HFF-Myc (cell line): ENCODE data around the gene GLIPR1L1.
"Not testable (repeated sequence)": the region's sequence is repeated elsewhere in the genome, so short reads cannot be mapped to it uniquely, and the experiment has no call there.

Experiments
- DNase-seq: peaks from one replicate; pipeline ENCODE4 v3.0.0-alpha.2; 2011; ENCODE audit warnings: low read depth; ENCODE audit errors: extremely low read depth
- H3K4me3 ChIP-seq: replicated peaks from 2 replicates; pipeline ENCODE4 v1.5.1; 2011; ENCODE audit warnings: low read depth, mild to moderate bottlenecking, control low read depth, low read length
- TF ChIP-seq, protein P1 (sequence below): IDR thresholded peaks from 2 replicates; pipeline ENCODE4 v1.5.1; 2012; ENCODE audit warnings: mild to moderate bottlenecking, low read depth, low read length, control low read depth; ENCODE audit errors: missing control alignments

The GLIPR1L1 gene

DNA sequence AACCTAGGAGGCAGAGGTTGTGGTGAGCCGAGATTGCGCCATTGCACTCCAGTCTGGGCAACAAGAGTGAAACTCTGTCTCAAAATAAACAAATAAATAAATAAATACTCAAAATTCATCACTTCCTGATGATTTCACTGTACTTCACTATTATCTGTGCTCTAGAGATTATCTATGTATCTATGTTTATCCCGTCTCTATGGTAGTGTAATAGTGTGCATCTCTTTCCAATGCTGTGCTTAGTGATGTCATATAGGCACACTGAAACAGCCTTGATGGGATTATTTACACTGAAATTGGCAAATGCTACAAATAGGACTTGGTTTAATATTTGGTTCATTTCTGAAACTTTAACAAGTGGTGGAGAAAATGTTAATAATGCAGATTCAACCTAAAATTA lies 10.8 kb upstream of the GLIPR1L1 start:
- no peak overlapping the region for H3K4me3 ChIP-seq
- TF ChIP-seq, protein P1, sequence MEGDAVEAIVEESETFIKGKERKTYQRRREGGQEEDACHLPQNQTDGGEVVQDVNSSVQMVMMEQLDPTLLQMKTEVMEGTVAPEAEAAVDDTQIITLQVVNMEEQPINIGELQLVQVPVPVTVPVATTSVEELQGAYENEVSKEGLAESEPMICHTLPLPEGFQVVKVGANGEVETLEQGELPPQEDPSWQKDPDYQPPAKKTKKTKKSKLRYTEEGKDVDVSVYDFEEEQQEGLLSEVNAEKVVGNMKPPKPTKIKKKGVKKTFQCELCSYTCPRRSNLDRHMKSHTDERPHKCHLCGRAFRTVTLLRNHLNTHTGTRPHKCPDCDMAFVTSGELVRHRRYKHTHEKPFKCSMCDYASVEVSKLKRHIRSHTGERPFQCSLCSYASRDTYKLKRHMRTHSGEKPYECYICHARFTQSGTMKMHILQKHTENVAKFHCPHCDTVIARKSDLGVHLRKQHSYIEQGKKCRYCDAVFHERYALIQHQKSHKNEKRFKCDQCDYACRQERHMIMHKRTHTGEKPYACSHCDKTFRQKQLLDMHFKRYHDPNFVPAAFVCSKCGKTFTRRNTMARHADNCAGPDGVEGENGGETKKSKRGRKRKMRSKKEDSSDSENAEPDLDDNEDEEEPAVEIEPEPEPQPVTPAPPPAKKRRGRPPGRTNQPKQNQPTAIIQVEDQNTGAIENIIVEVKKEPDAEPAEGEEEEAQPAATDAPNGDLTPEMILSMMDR = no peak
- DNase-seq = no peak

DNA sequence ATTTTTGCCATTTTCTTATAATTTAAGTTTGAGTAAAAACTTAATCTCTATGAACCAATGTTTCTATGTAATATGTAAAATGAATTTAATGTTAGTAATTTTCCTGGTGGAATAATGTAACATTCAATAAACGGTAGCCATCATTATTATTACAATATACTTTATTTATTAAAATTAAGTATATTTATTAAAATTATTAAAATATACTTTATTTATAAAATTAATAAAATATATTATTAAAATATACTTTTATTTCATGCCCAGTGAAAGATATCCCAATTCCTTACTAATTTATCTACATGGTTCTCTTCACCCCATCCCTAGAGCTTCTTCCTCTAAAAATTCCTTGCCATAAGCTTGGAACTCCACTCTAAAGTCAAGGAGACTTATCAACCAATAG lies 6.8 kb upstream of the GLIPR1L1 start:
- no peak for DNase-seq
- H3K4me3 ChIP-seq = no peak overlapping the region
- TF ChIP-seq, protein P1 = no peak

DNA sequence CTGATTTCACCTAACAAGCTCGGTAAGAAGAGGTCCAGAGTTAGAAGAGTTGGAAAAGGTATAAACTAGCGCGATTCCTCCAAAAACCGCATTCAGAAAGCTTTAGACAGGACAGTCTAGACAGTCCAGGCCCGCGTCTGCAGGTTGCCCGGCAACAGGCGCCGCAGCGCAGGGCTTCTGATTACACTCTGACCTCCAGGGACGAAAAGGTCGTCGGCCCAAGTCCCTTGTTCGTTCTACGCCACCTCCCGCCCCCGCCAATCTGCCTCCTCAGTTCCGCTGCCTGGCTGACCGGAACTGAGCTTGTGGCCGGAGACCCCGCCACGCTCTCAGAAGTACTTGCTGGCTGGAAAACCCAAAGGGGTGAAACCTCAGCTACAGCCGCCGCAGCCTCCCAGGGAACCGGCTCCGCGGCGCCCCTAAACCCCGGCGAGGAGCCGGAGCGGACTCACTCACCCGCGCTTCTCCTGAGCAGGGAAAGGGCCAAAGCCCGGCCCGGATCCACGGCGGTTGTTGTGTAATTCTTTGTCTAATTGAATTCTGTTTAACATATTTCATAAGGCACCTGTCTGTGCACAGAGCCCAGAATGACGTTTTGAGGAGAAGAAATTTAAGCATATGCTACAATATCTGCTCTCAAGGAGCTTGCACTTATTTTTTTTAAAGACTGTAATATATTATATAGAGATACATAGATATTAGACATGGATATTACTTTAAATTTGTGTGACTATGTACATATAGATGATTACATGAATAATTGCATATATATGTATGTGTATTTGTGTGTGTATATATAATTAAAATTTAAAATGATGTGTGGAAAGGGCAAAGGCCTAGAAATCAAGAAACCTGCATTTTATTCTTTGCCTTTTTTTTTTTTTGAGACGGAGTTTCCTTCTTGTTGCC lies 4.3 kb upstream of the GLIPR1L1 start, which contains the start of gene CAPS2:
Gene CAPS2 (minus strand): TSS at position 407 of the 909 bp plus-strand sequence. CDS start 3,826 bp downstream, outside the sequence.
- TF ChIP-seq, protein P1 = no peak
- peak within 1 kb of the TSS; percentile 57 for H3K4me3 ChIP-seq
- peak; percentile 26 for DNase-seq

DNA sequence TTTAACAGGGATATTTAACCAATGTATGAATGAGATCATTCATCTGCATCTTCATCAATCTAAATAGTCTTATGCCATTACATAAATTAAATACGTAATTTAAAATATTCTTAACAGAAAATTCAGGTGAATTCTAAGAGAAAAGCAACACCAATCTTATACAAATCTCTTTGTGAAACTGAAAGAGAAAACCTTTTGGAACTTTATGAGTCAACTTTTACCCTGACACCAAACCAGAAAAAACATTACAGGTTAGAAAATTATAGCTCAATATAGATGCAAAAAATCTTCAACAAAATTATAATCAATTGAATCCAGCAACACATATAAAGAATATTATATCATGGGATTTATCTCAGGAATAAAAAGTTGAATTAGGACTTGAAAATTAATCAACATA lies 3.4 kb downstream of the GLIPR1L1 start:
- H3K4me3 ChIP-seq = no peak overlapping the region
- no peak for DNase-seq
- TF ChIP-seq, protein P1 = no peak

DNA sequence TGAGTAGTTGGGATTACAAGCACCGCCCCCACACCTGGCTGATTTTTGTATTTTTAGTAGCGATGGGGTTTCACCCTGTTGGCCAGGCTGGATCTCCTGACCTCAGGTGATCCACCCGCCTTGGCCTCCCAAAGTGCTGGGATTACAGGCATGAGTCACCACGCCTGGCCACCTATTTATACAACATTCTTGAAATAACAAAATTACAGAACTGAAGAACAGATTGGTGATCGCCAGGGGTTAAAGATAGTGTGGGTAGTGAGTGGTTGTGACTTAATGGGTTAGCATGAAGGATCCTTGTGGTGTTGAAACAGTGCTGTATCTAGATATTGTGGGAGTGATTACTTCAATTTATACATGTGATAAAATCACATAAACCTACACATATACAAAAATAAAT lies 7.4 kb downstream of the GLIPR1L1 start:
- H3K4me3 ChIP-seq = no peak overlapping the region
- DNase-seq = no peak
- TF ChIP-seq, protein P1 = no peak

DNA sequence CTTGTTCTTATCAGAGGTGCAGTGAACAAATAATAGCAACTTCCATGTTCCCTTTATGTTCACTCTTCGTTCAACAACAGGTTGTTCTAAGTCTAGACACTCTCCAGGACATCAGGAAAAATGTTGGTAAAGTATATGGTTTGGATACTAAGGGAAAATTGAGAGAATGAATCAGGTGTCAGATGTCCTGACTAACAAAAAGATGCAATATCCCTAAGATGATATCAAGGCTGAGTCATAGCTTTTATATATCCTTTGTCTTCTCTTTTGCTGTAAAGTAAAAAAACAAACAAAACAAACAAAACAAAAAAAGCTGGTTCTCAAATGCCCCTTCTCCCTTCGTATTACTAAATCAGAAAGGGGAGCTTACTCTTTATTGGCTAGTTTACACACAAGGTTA lies 11.1 kb downstream of the GLIPR1L1 start:
- no peak overlapping the region for H3K4me3 ChIP-seq
- TF ChIP-seq, protein P1 = no peak
- DNase-seq = no peak

DNA sequence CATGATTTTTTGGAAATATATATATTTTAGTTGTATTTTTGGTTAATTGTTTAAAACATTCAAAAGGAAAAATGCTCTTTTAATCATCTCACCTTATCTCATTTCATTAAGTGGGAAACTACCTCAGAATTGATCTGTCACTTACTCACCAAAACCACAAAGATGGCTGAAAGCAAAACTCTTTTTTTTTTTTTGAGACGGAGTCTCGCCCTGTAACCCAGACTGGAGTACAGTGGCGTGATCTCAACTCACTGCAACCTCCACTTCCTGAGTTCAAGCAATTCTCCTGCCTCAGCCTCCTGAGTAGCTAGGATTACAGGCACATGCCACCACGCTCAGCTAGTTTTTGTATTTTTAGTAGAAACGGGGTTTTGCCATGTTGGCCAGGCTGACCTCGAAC lies 11.7 kb downstream of the GLIPR1L1 start:
- DNase-seq, H3K4me3 ChIP-seq: not testable (repeated sequence)
